ENCODE data around the gene KLHL15.
A peak's percentile ranks its signal among the peaks of the same experiment; 100 is the strongest.
"Not testable (repeated sequence)": the region's sequence is repeated elsewhere in the genome, so short reads cannot be mapped to it uniquely, and the experiment has no call there.

The KLHL15 gene, protein sequence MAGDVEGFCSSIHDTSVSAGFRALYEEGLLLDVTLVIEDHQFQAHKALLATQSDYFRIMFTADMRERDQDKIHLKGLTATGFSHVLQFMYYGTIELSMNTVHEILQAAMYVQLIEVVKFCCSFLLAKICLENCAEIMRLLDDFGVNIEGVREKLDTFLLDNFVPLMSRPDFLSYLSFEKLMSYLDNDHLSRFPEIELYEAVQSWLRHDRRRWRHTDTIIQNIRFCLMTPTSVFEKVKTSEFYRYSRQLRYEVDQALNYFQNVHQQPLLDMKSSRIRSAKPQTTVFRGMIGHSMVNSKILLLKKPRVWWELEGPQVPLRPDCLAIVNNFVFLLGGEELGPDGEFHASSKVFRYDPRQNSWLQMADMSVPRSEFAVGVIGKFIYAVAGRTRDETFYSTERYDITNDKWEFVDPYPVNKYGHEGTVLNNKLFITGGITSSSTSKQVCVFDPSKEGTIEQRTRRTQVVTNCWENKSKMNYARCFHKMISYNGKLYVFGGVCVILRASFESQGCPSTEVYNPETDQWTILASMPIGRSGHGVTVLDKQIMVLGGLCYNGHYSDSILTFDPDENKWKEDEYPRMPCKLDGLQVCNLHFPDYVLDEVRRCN

DNA sequence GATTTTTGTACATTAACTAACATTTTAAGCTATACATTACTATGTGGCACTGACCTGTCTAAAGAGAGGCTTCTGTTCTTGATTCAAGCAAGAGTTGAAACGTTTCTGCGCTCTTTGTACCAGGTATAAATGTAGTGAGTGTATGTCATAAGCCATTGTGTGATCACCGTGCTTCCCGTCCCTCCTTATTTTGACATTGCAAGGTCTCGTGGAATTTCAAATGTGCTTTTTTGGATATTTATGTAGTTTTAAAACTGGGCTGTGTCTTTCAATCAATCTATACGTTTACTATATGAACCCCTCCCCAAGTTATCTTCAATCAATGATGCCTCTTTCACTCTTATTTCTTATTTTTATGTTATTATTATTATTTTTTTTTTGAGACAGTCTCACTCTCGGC is at the start of gene KLHL15:
TSS of gene KLHL15 (minus strand) at position 101 of the 400 bp plus-strand sequence. CDS start 20,493 bp downstream, outside the sequence.
- no peak for DNase-seq

DNA sequence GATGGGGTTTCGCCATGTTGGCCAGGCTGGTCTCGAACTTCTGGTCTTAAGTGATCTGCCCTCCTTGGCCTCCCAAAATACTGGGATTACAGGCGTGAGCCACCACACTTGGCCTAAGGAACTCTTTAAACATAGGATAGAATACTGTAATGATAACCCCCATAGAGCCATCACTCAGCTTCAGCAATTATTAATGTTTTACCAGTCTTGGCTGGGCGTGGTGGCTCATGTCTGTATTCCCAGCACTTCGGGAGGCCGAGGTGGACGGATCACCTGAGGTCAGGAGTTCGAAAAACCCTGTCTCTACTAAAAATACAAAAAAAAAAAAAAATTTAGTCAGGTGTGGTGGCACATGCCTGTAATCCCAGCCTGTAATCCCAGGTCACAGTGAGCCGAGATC is 42.9 kb upstream of the KLHL15 start:
- no peak for DNase-seq

DNA sequence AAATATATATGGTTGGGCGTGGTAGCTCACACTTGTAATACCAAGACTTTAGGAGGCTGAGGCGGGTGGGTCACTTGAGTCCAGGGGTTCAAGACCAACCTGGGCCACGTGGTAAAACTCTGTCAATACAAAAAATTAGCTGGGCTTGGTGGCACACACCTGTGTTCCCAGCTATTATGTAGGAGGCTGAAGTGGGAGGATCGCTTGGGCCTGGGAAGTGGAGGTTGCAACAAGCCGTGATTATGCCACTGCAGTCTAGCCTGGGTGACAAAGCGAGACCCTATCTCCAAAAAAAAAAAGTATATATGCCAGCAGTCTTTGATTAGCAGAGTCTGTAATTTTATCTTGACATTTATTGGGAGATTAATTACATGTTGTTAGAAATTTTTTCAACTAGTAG is 36.5 kb upstream of the KLHL15 start:
- no peak for DNase-seq

DNA sequence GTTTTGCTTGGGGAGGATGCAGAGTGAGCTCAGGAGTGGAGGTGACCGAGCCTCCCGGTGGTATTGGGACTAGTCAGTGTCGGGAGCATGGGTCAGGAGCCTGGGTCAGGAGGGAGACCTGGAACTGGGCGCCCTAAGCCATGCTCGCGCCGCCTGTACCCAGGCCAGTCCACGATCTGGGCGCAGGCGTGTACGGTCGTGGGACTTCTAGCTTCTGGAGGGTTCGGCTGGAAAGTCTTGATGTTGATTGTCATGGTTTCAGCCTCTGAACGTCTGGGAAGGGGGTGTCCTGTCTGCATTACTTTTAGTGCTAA is 28.0 kb upstream of the KLHL15 start:
- no peak for DNase-seq

DNA sequence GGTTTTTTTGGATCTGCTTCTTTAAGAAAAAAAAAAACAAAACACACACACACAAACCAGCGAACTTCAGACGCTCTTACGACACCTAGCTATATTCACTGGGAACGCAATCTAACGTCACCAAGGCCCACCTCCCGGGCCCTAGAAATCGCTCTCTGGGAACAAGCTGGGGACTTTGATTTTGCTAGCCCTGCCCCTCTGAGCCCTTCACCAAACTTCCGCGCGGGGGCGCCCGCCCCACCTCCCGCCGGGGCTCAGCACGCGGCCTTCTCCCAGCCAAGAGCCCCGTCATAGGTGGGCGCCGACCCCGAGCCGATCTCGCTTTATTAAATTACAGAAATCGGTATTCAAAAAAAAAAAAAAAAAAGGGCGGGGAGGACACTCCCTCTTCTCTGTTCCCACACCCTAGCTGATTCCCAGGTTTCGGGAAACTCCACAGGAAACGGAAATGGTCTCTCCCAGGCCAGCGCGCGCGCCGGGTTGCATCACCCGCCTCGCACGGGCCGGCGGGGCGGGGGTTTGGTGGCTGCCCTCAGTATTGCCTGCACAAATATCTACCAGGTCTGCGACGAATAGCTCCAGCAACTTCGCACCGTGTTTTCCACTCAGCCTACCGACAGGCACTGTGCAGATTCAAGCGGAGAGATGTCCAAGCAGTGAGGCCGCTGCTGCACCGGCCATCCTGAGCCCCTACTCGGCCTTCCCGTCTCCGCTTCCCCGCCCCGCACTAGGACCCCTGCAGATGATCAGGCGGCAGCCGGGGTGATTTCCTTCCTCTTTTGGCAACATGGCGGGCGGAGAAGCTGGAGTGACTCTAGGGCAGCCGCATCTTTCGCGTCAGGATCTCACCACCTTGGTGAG is 27.4 kb upstream of the KLHL15 start, which contains the start of gene EIF2S3:
TSS of gene EIF2S3 (plus strand) at position 775 of the 861 bp plus-strand sequence. CDS start at position 788, 13 bp downstream.
- peak; percentile 80 to 84 for DNase-seq

DNA sequence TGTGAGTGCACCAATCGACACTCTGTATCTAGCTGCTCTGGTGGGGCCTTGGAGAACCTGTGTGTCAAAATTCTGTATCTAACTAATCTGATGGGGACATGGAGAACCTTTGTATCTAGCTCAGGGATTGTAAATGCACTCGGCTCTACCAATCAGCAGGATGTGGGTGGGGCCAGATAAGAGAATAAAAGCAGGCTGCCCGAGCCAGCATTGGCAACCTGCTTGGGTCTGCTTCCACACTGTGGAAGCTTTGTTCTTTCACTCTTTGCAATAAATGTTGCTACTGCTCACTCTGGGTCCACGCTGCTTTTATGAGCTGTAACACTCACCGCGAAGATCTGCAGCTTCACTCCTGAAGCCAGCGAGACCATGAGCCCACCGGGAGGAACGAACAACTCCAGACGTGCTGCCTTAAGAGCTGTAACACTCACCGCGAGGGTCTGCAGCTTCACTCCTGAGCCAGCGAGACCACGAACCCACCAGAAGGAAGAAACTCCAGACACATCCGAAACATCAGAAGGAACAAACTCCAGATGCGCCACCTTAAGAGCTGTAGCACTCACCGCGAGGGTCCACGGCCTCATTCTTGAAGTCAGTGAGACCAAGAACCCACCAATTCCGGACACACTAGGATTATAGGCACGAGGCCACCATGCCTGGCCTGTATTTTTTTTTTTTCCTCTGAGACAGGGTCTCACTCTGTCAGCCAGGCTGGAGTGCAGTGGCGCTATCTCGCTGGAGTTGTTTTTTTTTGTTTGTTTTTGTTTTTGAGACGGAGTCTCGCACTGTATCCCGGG is 23.7 kb upstream of the KLHL15 start:
- not testable (repeated sequence) for DNase-seq

DNA sequence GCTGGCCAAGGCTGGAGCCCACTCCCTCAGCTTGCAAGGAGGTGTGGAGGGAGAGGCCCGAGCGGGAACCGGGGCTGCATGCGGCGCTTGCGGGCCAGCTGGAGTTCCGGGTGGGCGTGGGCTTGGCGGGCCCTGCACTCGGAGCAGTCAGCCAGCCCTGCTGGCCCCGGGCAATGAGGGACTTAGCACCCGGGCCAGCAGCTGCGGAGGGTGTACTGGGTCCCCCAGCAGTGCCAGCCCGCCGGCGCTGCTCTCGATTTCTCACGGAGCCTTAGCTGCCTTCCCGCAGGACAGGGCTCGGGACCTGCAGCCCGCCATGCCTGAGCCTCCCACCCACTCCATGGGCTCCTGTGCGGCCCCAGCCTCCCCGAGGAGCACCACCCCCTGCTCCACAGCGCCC is 22.7 kb upstream of the KLHL15 start:
- not testable (repeated sequence) for DNase-seq

DNA sequence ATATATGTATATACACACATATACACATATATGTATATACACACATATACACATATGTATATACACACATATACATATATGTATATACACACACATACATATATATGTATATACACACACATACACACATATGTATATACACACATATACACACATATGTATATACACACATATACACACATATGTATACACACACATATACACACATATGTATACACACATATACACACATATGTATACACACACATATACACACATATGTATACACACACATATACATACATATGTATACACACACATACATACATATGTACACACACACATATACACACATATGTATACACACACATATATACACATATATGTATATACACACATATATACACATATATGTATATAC is 19.1 kb upstream of the KLHL15 start:
- DNase-seq, result not testable (repeated sequence)

DNA sequence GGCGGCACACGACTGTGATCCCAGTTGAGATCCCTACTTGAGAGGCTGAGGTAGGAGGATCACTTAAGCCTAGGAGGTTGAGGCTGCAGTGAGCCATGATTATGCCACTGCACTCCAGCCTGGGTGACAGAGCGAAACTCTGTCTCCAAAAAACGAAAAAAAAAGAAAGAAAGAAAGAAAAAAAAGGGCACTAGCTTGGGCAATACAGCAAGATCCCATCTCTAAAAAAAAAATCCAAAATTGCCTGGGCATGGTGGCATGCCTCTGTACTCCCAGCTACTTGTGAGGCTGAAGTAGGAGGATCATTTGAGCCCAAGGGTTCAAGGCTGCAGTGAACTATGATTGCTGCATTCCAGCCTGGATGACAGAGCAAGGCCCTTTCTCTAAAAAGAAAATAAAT is 10.7 kb upstream of the KLHL15 start:
- DNase-seq, result no peak

DNA sequence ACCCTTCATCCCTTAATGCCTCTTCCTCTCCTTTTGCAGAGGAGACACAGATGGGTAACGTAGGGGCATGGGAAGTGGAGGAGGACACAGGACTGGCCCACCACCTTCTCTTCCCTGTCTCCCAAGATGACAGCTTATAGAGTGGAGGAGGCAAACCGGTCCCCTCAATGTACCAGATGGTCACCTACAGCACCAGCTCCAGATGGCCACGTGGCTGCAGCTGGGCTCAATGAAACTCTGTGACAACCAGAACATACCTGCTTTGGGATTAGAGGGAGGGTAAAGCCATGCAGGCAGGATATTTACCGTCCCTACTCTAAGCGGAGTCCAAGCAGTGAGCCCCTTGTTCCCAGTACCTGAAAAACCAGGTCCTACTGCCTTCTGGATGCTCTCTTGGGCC is 7.5 kb upstream of the KLHL15 start:
- DNase-seq, result no peak

DNA sequence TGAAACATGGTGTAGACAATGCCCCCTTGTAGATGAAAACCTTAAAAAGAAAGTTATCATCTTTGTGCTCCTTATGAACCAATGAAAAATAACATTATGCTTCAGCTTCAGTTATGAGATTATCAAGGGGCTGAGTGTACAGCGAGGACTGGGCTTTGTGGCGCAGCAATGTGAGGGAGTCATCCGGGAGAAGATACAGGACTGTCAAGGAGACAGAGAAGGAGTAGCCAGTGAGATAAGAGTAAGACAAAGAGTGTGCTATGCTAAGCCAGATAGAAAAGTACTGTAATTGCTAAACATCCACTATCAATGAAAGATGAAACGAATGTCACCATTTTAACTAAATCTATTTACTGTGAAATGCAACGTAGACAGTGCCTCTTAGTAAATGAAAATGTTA is 3.6 kb upstream of the KLHL15 start:
- no peak for DNase-seq

DNA sequence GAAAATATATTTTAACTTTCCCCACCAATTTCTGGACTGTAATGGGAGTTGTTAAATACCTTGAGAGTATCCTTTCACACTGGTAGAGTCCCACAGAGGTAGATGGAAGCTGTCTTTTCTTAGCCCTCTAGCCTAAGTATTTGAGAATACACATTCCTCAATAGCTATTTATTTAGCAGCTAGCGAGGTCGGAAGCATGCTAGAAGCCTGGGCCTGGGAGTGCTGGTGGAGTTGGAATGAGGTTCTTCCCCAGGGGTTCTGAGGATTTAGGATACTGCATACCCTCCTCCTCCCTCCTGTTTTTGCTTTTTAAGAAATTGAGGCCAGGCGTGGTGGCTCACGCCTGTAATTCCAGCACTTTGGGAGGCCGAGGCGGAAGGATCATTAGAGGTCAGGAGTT is 999 bp upstream of the KLHL15 start:
- no peak for DNase-seq

DNA sequence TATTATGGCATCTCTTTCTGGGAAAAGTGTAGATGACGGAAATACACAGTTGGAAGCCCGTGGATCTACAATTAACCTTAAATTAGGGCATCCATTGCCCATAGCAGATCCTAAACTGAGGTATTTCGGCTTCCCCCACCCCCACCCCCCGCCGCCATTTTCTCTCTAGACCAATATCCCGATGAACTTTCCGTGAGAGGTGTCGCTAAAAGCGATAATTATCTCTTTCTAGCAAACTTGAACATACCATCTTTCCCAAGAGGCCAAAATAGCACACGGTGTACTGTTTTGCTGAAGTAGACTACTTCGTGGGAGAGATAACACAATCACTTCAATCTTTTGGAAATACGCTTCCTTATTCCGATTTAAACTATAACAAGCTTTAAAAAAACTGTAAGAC is 554 bp downstream of the KLHL15 start:
- DNase-seq, result no peak

DNA sequence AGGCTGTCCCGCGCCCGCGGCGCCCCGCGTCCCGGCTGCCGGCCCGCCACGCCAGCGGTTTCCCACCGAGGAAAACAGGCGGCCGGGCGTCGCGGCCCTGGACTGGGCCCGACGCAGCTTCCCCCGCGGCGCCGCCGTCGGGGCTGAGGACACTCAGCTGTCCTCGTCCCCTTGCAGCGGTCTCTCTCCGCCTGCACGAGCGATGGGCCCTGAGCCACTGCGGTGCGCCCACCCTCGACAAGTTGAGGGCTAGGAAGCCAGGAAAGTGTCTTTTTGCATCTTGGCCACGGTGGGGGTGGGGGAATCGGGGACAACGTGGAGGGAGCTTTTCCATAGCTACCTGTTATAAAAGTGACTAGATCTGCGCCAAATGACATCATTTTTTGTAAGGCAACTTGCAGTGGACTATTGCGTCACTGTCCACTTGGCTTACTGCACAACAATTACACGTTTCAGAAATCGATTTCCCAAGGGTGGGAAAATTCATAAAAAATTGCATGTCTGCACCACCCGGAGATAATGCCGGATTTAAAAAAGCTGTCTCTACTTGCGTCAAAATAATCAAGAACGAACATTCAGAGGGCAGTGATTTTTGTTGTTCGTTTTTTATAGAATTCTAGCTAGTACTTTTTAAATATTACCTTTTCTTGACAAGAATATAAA is 1.1 kb downstream of the KLHL15 start:
- DNase-seq, result no peak

DNA sequence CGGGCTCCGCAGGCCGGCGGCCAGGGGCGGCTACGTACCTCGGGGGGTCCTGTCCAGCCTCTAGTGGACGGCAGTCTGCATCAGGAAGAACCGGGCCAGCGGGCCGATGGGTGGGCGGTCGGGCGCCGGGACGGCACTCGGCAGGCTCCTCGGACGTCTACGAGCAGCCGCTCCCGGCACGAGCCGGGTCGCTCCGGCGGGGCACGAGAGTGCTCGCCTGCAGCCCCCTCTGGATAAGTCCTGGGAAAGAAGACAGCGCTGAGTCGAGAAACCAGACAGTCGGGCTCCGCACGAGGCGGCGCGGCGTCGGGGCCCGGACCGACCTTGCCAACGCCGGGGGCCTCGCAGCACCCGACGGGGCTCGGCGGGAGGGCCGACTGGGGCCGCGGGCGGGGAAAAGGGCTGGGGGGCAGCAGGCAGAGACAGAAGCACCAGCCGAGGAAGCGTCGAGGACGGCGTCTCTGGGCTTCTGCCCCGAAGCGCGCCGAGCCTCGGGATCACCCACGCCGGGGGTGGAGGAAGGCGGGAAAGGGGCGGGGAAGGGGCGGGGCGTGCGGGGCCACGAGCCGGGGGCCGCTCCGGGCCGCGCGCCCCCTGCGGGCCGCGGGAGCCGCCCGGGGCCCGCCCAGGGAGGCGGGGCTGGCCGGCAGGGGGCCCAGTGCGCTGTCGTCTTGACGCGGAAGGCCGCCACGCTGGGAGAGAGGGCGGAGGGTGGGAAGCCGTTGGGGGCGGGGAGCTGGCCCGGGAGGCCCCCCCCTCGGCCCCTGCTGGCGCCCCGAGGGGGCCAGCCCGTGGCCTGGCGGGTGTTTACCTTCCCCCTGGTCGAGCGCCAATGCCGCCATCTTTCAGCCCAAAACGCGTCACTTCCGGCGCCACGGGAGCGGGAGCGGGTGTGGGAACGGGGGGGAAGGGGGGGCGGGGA is 1.9 kb downstream of the KLHL15 start:
- peak; percentile 59 to 62 for DNase-seq

DNA sequence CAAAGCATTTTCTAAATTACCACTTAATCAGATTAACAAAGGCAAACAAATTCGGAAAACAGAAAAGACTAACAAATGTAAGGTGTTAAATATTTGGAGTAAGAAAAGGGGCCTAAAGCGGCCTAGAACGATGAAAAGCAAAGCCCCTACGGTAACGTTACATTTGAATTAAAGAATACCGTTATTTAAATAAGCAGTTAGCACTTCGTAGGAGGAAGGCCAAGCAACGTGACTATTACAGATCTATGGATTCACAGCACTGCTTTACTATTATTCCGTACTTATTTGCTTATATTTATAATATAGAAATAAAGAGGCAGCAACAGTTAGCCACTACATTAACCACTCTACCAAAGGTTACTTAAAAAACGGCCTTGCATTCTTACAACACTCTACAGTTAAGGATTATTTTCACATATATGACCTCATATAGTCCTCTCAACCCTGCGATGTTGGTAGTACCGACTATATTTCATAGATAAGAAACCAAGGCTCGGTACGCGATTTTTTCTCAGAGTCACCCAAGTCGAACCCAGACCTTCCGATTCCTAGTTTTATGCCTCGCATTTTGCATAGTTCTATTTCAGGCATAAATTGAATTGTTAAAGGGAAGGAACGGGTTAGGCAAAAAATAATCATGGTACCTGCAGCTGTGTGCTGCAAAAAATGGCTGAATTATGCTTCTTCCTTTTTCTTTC is 2.9 kb downstream of the KLHL15 start:
- DNase-seq, result peak in 1 of 2 experiments; percentile 11

DNA sequence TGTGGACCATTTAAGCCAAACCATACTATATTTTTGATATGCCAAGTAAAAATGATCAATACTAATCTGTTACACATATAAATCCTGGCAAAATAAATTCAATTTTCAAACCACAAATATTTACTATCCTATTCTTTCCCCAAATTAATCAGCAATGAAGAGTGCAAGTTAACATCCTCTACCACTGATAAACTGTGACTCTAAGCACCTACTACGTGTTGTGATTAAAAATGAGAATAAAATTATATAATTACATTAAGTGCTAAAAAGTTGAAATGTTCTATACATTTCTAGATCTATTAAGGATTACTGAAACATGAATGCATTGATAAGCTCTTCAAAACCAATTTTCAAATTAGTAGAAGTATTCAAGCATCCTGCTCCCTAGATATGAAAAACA is 3.4 kb downstream of the KLHL15 start:
- no peak for DNase-seq

DNA sequence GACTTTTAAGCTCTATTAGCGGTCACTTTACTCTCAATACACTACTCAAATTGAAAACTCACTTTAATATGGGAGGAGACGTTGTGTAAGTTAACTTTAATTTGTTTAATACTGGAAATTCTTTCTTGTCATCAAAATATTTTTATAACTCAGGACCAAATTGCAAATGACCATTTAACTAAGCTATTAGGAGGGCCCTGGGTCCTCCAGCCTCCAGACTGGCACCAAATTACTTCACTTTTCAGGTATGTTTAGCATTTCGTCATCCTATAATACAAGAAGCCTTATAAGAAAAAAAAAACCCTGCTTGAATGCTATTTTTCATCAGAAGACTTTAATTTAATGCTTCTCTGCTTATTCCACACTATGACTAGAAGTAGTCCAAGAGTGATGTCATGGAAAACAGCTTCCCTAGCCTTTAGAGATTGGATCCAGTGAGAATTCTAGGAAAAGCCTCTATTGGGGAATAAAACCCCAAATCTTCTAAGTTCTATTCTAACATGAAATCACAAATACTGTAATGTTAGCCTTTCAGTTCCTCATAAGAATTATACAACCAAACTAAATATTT is 6.6 kb downstream of the KLHL15 start:
- no peak for DNase-seq

DNA sequence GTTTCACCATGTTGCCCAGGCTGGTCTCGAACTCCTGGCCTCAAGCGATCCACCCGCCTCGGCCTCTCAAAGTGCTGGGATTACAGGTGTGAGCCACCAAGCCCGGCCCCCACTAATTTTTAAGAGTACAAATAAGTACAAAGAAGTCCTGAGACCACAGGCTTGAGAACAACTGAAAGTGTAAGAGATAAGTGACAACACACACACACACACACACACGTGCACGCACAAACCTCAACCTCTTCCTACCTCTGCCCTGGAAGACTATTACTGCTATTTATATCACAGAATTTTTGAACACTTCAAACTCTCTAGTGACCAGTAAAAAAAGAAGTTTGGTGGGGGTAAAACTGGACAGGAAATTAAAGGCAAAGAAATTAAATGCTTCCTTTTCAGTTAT is 7.5 kb downstream of the KLHL15 start:
- no peak for DNase-seq

DNA sequence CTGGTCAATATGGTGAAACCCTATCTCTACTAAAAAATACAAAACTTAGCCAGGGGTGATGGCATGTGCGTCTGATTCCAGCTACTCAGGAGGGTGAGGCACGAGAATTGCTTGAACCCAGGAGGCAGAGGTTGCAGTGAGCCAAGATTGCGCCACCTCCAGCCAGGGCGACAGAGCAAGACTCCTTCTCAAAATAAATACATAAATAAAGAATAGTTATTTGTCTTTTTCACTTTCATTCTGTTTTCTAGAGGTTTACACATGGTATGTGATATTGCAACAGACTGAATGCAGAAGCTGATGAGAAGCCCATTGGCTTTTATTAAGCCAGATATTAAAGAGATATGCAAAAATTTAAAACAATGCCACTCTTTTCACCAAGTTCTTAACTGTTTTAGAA is 8.2 kb downstream of the KLHL15 start:
- no peak for DNase-seq

All from AML-193 (cell line).